Prostate gland (tissue), 2 donors: ENCODE measurements around the gene IKZF4. TPM values are rescaled to one million over a fixed set of nuclear protein-coding genes. Genes with fewer than 3 reads are reported as not detected.
A peak's percentile ranks its signal among the peaks of the same experiment; 100 is the strongest.
"Not testable (repeated sequence)": the region's sequence is repeated elsewhere in the genome, so short reads cannot be mapped to it uniquely, and the experiment has no call there.

Experiments used
- DNase-seq: peaks from one replicate; pipeline ENCODE4 v3.0.0-alpha.2; 2019; ENCODE audit warnings: low spot score
- H3K27ac ChIP-seq, 2 donors: fragments of 200-600 bp; sonication (generic); 2 replicates each; pipeline ENCODE4 v1.5.1; 2017 to 2019
- H3K27me3 ChIP-seq: fragments of 200-600 bp; sonication (generic); replicated peaks from 2 replicates; pipeline ENCODE4 v1.5.1; 2019; ENCODE audit not compliant: insufficient read depth
- H3K36me3 ChIP-seq, 2 donors: fragments of 200-600 bp; sonication (generic); 1 replicate in 1 of 2; 2 replicates in 1 of 2; pipeline versions ENCODE4 v1.5.1 to v1.8.1; 2017 to 2019
- H3K4me1 ChIP-seq: fragments of 200-600 bp; sonication (generic); replicated peaks from 2 replicates; pipeline ENCODE4 v1.5.1; 2019
- H3K4me3 ChIP-seq, 2 donors: fragments of 200-600 bp; sonication (generic); 2 replicates each; pipeline ENCODE4 v1.5.1; 2017 to 2019
- H3K9me3 ChIP-seq: fragments of 200-600 bp; sonication (generic); 2 replicates; pipeline ENCODE4 v1.5.1; 2017
- POLR2A ChIP-seq: fragments of 450-650 bp; IDR thresholded peaks from one replicate; pipeline ENCODE4 v1.6.1; 2016; ENCODE audit warnings: antibody characterized with exemption, mild to moderate bottlenecking
- POLR2AphosphoS5 ChIP-seq: sonication (generic); formaldehyde crosslinking; IDR thresholded peaks from one replicate; pipeline ENCODE4 v1.6.1; 2017; ENCODE audit warnings: antibody characterized with exemption
- WGBS: methylation state at CpG from one replicate; pipeline ENCODE4 v1.1.5; 2018; 5-methylcytosine and 5-hydroxymethylcytosine counted together
- intact Hi-C: fragments of 100-400 bp; cut with DNase I; formaldehyde crosslinking; loops from one replicate; pipeline ENCODE4 v1.14.2; 2022
- total RNA-seq, 2 donors: library from RNA; depleted of rRNA; stranded (reverse); fragments of >200 nt; gene quantifications; one replicate each; pipeline ENCODE4 v1.1.0, GENCODE V29; 2016
- TF ChIP-seq, protein P1 (sequence below), 4 experiments: fragments of 200-600 bp in 2 of 4; fragments of 450-650 bp in 2 of 4; sonication (generic) in 2 of 4; IDR thresholded peaks; 1 replicate in 3 of 4; 2 replicates in 1 of 4; pipeline ENCODE4 v1.5.1; 2016 to 2019; ENCODE audit warnings: antibody characterized with exemption in 4 of 4, mild to moderate bottlenecking in 2 of 4, moderate library complexity in 2 of 4

IKZF4 gene
- total RNA-seq, 2 donors from 2014 or later = 2.2 to 6.2 TPM

DNA sequence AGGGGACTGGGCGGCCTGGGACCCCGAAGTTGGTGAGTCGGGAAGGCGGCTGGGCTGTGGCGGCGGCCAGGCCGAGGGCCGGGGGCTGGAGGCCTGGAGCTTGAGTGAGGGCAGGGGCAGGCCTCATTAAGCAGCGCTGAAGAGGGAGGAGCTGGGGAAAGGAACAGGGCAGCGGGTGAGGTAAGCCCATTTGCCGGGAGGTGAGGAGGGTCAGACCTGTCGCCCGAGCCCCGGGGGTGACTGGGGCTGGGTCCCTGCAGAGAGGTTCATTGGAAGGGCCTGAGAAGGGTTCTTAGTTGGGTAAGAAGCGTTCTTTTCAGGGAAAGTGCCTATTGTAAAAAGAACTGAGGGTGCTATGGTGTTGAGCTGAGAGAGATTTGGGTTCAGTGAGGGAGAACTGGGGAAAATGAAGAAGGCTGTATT, 46.5 kb upstream of the IKZF4 start:
- Histone ChIP-seq H3K27ac (peak overlapping the region; percentile 94 to 98), H3K27me3 (no peaks in the 10 kb centered on the region), H3K4me3 (peak overlapping the region; percentile 76 to 94), H3K36me3 (no peaks in the 10 kb centered on the region), H3K4me1 (no peaks in the 10 kb centered on the region), H3K9me3 (no peaks in the 10 kb centered on the region)
- intact Hi-C loops = no loop called here
- peak; percentile 37 for DNase-seq
- WGBS = under 1% methylated on average over 15 of the region's 15 CpGs
- TF ChIP-seq, protein P1, sequence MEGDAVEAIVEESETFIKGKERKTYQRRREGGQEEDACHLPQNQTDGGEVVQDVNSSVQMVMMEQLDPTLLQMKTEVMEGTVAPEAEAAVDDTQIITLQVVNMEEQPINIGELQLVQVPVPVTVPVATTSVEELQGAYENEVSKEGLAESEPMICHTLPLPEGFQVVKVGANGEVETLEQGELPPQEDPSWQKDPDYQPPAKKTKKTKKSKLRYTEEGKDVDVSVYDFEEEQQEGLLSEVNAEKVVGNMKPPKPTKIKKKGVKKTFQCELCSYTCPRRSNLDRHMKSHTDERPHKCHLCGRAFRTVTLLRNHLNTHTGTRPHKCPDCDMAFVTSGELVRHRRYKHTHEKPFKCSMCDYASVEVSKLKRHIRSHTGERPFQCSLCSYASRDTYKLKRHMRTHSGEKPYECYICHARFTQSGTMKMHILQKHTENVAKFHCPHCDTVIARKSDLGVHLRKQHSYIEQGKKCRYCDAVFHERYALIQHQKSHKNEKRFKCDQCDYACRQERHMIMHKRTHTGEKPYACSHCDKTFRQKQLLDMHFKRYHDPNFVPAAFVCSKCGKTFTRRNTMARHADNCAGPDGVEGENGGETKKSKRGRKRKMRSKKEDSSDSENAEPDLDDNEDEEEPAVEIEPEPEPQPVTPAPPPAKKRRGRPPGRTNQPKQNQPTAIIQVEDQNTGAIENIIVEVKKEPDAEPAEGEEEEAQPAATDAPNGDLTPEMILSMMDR (IDR thresholded peaks at IDR 0.05) = no peak
- TF ChIP-seq POLR2AphosphoS5 = no peak

DNA sequence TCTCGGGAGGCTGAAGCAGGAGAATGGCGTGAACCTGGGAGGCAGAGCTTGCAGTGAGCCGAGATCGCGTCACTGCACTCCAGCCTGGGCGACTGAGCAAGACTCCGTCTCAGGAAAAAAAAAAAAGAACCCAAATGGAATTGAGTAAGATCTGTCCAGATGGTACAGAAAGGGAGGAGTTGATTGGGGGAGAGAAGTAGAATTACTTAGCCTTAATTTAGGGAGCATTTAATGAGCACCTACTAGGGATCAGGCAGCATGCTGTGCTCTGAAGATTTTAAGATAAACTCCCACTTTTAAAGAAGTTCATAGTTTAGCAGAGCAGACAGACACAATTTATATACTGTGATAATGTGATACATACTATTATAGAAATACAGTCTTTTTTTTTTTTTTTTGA, 42.5 kb upstream of the IKZF4 start:
- DNase-seq = no peak
- no peak for TF ChIP-seq POLR2AphosphoS5
- no peak for TF ChIP-seq POLR2A
- TF ChIP-seq, protein P1 (IDR thresholded peaks at IDR 0.05) = no peak
- no peaks in the 10 kb centered on the region for H3K4me1 ChIP-seq

DNA sequence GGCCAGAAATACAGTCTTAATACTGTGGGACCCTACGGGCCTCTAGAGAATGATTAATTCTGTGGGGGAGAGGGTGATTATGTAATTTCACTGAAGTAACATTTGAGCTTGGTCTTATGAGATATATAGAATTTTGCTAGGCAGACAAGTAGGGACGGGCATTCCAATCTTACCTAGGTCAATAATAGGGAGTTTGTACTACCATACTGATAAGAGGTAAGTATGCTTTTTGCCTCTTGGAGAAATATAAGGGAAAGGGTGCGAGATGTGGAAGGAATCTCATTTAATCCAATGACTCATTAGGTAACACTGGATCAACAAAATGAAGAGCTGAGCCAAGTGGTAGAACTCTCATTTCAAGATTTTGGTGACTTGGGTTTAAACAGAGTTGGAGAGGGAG, 41.8 kb upstream of the IKZF4 start:
- Histone ChIP-seq H3K9me3 (no peaks in the 10 kb centered on the region), H3K4me3 (no peak overlapping the region), H3K4me1 (no peaks in the 10 kb centered on the region), H3K27me3 (no peaks in the 10 kb centered on the region), H3K36me3 (no peaks in the 10 kb centered on the region), H3K27ac (no peak overlapping the region)
- WGBS = 89% methylated on average over 3 of the region's 3 CpGs
- no peak for TF ChIP-seq POLR2A
- intact Hi-C loops = no loop called here
- DNase-seq = no peak

More for the DNA sequence above, 42.5 kb upstream of the IKZF4 start:
- 97% methylated on average over 7 of the region's 7 CpGs for WGBS
- Histone ChIP-seq H3K4me3 (no peak overlapping the region), H3K36me3 (no peaks in the 10 kb centered on the region), H3K27ac (no peak overlapping the region), H3K9me3 (no peaks in the 10 kb centered on the region), H3K27me3 (no peaks in the 10 kb centered on the region)
- intact Hi-C loops = no loop called here

DNA sequence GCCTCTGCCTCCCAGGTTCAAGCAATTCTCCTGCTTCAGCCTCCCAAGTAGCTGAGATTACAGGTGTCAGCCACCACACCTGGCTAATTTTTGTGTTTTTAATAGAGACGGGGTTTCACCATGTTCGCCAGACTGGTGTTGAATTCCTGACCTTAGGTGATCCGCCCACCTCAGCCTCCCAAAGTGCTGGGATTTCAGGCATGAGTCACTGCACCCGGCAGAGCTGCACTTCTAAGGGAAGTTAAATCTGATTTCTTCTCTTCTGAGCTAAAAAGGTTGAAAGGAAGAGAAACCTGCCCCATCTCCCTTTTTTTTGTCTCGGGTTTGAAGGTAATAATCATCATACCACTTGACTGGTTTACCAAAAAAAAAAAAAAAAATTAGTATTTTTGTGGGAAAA, 39.0 kb upstream of the IKZF4 start:
- H3K36me3 ChIP-seq, H3K4me1 ChIP-seq, H3K27me3 ChIP-seq, H3K9me3 ChIP-seq, DNase-seq, H3K27ac ChIP-seq, H3K4me3 ChIP-seq, intact Hi-C loops: not testable (repeated sequence)
- 85% methylated on average over 5 of the region's 5 CpGs for WGBS

DNA sequence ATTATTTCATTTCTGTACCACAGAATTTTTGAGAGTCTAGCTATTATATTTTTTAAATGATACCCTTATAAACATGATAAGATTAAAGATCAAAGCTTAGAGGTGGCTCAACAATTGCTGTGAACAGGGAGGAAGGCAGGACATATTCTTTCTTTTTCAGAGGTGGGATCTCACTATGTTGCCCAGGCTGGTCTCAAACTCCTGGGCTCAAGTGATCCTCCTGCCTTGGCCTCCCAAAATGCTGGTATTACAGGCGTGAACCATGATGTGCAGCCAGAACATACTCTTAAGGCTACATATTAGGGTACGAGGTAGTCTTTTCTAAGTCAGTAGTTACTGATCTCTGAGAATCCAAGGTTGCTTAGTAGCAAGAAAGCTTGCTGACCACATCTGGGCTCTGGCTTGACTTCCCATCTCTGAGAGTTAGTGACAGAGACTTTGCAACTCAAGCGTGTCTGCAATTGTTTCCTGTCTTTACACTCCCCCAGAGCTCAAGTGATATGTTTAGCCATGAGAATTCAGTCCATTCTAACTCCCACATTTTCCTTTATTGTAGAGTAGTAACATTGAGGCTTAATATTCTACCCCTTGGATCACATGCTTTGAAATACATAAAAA, 38.4 kb upstream of the IKZF4 start:
- H3K27ac ChIP-seq = no peak overlapping the region
- intact Hi-C loops = no loop called here
- no peak overlapping the region for H3K4me3 ChIP-seq
- no peak for DNase-seq
- no peaks in the 10 kb centered on the region for H3K36me3 ChIP-seq
- H3K4me1 ChIP-seq = no peaks in the 10 kb centered on the region
- TF ChIP-seq POLR2AphosphoS5 = no peak
- TF ChIP-seq POLR2A = no peak
- TF ChIP-seq, protein P1 (IDR thresholded peaks at IDR 0.05) = no peak
- 64% methylated on average over 3 of the region's 3 CpGs for WGBS
- H3K9me3 ChIP-seq = no peaks in the 10 kb centered on the region
- H3K27me3 ChIP-seq = no peaks in the 10 kb centered on the region

DNA sequence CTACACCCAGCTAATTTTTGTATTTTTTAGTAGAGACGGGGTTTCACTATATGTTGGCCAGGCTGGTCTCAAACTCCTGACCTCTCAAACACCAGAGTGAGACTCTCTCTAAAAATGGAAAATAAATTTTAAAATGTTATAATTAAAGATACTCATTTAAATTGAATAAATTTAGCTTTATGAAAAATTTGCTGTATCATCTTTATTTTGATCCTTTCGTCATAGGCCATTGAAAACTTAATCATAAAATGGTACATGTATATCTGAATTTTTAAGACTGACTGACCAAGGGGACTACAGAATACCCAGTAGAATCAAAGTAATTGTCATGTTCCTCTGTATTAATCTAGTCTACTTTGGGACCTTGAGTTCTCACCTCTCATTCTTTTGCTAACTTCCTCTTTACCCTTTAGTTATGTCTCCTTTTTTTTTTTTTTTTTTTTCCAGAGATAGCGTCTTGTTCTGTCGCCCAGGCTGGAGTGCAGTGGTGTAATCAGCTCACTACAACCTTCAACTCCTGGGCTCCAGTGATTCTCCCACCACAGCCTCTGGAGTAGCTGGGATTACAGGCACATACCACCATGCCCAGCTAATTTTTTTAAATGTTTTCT, 37.5 kb upstream of the IKZF4 start:
- intact Hi-C loops = no loop called here
- no peak for DNase-seq
- Histone ChIP-seq H3K4me3 (no peak overlapping the region), H3K27ac (no peak overlapping the region), H3K9me3 (no peaks in the 10 kb centered on the region), H3K4me1 (no peaks in the 10 kb centered on the region), H3K36me3 (no peaks in the 10 kb centered on the region), H3K27me3 (no peaks in the 10 kb centered on the region)
- no peak for TF ChIP-seq POLR2AphosphoS5
- TF ChIP-seq POLR2A = no peak
- TF ChIP-seq, protein P1 (IDR thresholded peaks at IDR 0.05) = no peak
- 84% methylated on average over 4 of the region's 4 CpGs for WGBS
